ENCODE results near the gene TXK.

Gene TXK

GRCh38 chr4:48074657-48075056, 59.4 kb downstream of the TXK start:
- ChIA-PET POLR2A (no interaction called here), CTCF (interaction anchor here (1.6 kb wide), 1 partner anchor 12 kb away, joined by 5 read pairs; no protein-coding TSS in a partner anchor)
- H3K4me1 ChIP-seq (ENCODE audit: control insufficient read depth, insufficient read depth, low read length) = no peaks in the 10 kb centered on the region
- no peak overlapping the region for H3K27ac ChIP-seq (ENCODE audit: extremely low read depth, low read depth, low read length)
- H3K36me3 ChIP-seq (ENCODE audit: control insufficient read depth in 2 of 2, insufficient read depth in 1 of 2, low read length in 2 of 2) = no peaks in the 10 kb centered on the region
- H3K9me3 ChIP-seq (ENCODE audit: control insufficient read depth, insufficient read depth, low read depth, low read length) = no peaks in the 10 kb centered on the region
- TF ChIP-seq OVOL3 (tag by site-specific recombination; IDR thresholded peaks at IDR 0.05) = no peak
- no peak for TF ChIP-seq ZSCAN18 (tag by site-specific recombination; IDR thresholded peaks at IDR 0.05)
- TF ChIP-seq ZNF398 (tag by site-specific recombination; IDR thresholded peaks at IDR 0.05) = no peak
- no peak for TF ChIP-seq ZNF202 (tag by site-specific recombination; IDR thresholded peaks at IDR 0.05; ENCODE audit: borderline replicate concordance)
- no peak for TF ChIP-seq ZNF391 (tag by site-specific recombination; IDR thresholded peaks at IDR 0.05; ENCODE audit: borderline replicate concordance, low read depth)
- TF ChIP-seq ZNF121 (tag by site-specific recombination; IDR thresholded peaks at IDR 0.05) = no peak
- no peak overlapping the region for H3K4me3 ChIP-seq (ENCODE audit: low read depth, low read length)

GRCh38 chr4:48073567-48074103, 60.4 kb downstream of the TXK start:
- H3K4me3 ChIP-seq (ENCODE audit: low read depth, low read length) = no peak overlapping the region
- TF ChIP-seq FEZF1 (tag by site-specific recombination; IDR thresholded peaks at IDR 0.05) (no peak), ZNF843 (tag by site-specific recombination; IDR thresholded peaks at IDR 0.05) (no peak), GFI1B (tag by site-specific recombination; IDR thresholded peaks at IDR 0.05) (no peak), ZNF623 (tag by site-specific recombination; IDR thresholded peaks at IDR 0.05) (no peak), ZNF394 (tag by site-specific recombination; IDR thresholded peaks at IDR 0.05; ENCODE audit: borderline replicate concordance) (no peak), ZNF768 (tag by site-specific recombination; IDR thresholded peaks at IDR 0.05) (no peak), SALL2 (tag by site-specific recombination; IDR thresholded peaks at IDR 0.05; ENCODE audit: borderline replicate concordance) (no peak), EGR2 (tag by site-specific recombination; IDR thresholded peaks at IDR 0.05; ENCODE audit: low read depth) (no peak), ZNF561 (tag by site-specific recombination; IDR thresholded peaks at IDR 0.05; ENCODE audit: borderline replicate concordance) (no peak), ZNF777 (tag by site-specific recombination; IDR thresholded peaks at IDR 0.05; ENCODE audit: borderline replicate concordance) (no peak), ZNF132 (tag by site-specific recombination; IDR thresholded peaks at IDR 0.05; ENCODE audit: borderline replicate concordance) (no peak), IKZF3 (tag by site-specific recombination; IDR thresholded peaks at IDR 0.05) (no peak), ZNF785 (tag by site-specific recombination; IDR thresholded peaks at IDR 0.05) (no peak), ZNF510 (tag by site-specific recombination; IDR thresholded peaks at IDR 0.05; ENCODE audit: insufficient replicate concordance) (no peak), ZNF148 (tag by site-specific recombination; IDR thresholded peaks at IDR 0.05; ENCODE audit: borderline replicate concordance) (no peak), ZNF146 (tag by site-specific recombination; IDR thresholded peaks at IDR 0.05) (no peak), ZNF621 (tag by site-specific recombination; IDR thresholded peaks at IDR 0.05) (no peak), ZNF366 (tag by site-specific recombination; conservative IDR thresholded peaks at IDR 0.05) (no peak), ZNF830 (tag by site-specific recombination; IDR thresholded peaks at IDR 0.05; ENCODE audit: low read depth) (no peak), ZSCAN23 (tag by site-specific recombination; IDR thresholded peaks at IDR 0.05) (no peak)
- no peaks in the 10 kb centered on the region for H3K36me3 ChIP-seq (ENCODE audit: control insufficient read depth in 2 of 2, insufficient read depth in 1 of 2, low read length in 2 of 2)
- no peak overlapping the region for H3K27ac ChIP-seq (ENCODE audit: extremely low read depth, low read depth, low read length)
- ChIA-PET CTCF (interaction anchor here (0.5 kb wide), 1 partner anchor 138 kb away, joined by 3 read pairs; no protein-coding TSS in a partner anchor), POLR2A (no interaction called here)
- H3K9me3 ChIP-seq (ENCODE audit: control insufficient read depth, insufficient read depth, low read depth, low read length) = no peaks in the 10 kb centered on the region
- H3K4me1 ChIP-seq (ENCODE audit: control insufficient read depth, insufficient read depth, low read length) = no peaks in the 10 kb centered on the region

All from HEK293 (cell line).